Ishikawa (cell line): ENCODE data around the gene GPR18.

Source experiments
- CEBPB ChIP-seq: IDR thresholded peaks from 2 replicates; pipeline ENCODE4 v1.6.1; 2012
- EGR1 ChIP-seq: IDR thresholded peaks from 2 replicates; pipeline ENCODE4 v1.6.1; 2012
- EP300 ChIP-seq: IDR thresholded peaks from 2 replicates; pipeline ENCODE4 v1.6.1; 2012; ENCODE audit warnings: borderline replicate concordance
- RAD21 ChIP-seq: IDR thresholded peaks from 2 replicates; pipeline ENCODE4 v1.6.1; 2012; ENCODE audit warnings: low read depth
- TAF1 ChIP-seq: IDR thresholded peaks from 2 replicates; pipeline ENCODE4 v1.6.1; 2012; ENCODE audit warnings: low read depth, mild to moderate bottlenecking
- YY1 ChIP-seq: IDR thresholded peaks from 2 replicates; pipeline ENCODE4 v1.6.1; 2012; ENCODE audit warnings: low read depth
- TF ChIP-seq, protein P1 (sequence below): IDR thresholded peaks from 2 replicates; pipeline ENCODE4 v1.6.1; 2012

DNA sequence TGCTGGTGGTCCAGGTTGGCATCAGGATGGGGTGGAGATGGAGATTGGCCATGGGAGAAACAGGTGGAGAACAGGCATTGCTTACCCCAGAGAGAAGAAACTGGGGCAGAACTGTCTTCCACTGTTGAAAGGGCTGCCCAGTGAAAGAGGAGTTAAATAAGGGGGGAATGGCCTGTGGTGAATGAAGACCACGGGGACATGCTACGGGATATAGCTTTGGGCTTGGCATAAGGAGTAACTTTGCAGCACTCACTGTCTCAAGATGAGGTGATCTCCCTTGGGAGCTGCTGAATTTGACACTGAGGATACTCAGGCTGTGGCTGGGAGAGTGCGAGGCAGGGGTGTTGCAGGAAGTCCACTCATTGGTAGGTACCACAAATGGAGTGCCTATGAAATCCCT is 10.6 kb upstream of the GPR18 start:
- TF ChIP-seq CEBPB (no peak), YY1 (no peak), EGR1 (no peak), EP300 (no peak), TAF1 (no peak), RAD21 (no peak)
- TF ChIP-seq, protein P1, sequence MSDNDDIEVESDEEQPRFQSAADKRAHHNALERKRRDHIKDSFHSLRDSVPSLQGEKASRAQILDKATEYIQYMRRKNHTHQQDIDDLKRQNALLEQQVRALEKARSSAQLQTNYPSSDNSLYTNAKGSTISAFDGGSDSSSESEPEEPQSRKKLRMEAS, result no peak
